Measurements from ENCODE around the gene PASD1.

- TF ChIP-seq EZH2phosphoT487 (IDR thresholded peaks at IDR 0.05): no peak
- TF ChIP-seq, protein P1, sequence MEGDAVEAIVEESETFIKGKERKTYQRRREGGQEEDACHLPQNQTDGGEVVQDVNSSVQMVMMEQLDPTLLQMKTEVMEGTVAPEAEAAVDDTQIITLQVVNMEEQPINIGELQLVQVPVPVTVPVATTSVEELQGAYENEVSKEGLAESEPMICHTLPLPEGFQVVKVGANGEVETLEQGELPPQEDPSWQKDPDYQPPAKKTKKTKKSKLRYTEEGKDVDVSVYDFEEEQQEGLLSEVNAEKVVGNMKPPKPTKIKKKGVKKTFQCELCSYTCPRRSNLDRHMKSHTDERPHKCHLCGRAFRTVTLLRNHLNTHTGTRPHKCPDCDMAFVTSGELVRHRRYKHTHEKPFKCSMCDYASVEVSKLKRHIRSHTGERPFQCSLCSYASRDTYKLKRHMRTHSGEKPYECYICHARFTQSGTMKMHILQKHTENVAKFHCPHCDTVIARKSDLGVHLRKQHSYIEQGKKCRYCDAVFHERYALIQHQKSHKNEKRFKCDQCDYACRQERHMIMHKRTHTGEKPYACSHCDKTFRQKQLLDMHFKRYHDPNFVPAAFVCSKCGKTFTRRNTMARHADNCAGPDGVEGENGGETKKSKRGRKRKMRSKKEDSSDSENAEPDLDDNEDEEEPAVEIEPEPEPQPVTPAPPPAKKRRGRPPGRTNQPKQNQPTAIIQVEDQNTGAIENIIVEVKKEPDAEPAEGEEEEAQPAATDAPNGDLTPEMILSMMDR (IDR thresholded peaks at IDR 0.05): no peak
- TF ChIP-seq EZH2 (IDR thresholded peaks at IDR 0.05): no peak
These were observed 78.1 kb downstream of the PASD1 start for GRCh38 chrX:151641564-151641963.

All from neural progenitor cell (in vitro differentiated cells).